Measurements from ENCODE around the gene PTGDS.

PTGDS gene

GRCh38 chr9:136945333-136946227, 31.7 kb upstream of the PTGDS start:
- ChIA-PET CTCF (interaction anchor here (0.6 to 5.7 kb wide), 13 partner anchors 9 to 281 kb away, joined by 3 to 119 read pairs (median 4); partner anchors contain the start of genes PAXX, RNF224 and TRAF2), POLR2A (interaction anchor here (1.6 kb wide), 1 partner anchor 89 kb away, joined by 3 read pairs; no protein-coding TSS in a partner anchor)
- no peak overlapping the region for H3K27ac ChIP-seq (ENCODE audit: extremely low read depth, low read depth, low read length)
- H3K4me3 ChIP-seq (ENCODE audit: low read depth, low read length) = no peak overlapping the region
- H3K36me3 ChIP-seq (ENCODE audit: control insufficient read depth in 2 of 2, insufficient read depth in 1 of 2, low read length in 2 of 2) = peaks cover 0 to 28% of the 10 kb centered on the region in 2 experiments; a peak in 1 of 3 replicates
- H3K9me3 ChIP-seq (ENCODE audit: control insufficient read depth, insufficient read depth, low read depth, low read length) = no peaks in the 10 kb centered on the region
- no peaks in the 10 kb centered on the region; the same call in 1 of the 2 replicates for H3K4me1 ChIP-seq (ENCODE audit: control insufficient read depth, insufficient read depth, low read length)
- TF ChIP-seq ZBTB17 (tag by site-specific recombination; IDR thresholded peaks at IDR 0.05) = no peak
- peak; percentile 64; the same call in 1 of the 2 replicates for TF ChIP-seq ZNF10 (tag by site-specific recombination; IDR thresholded peaks at IDR 0.05)
- TF ChIP-seq GLIS2 (tag by site-specific recombination; IDR thresholded peaks at IDR 0.05) = peak; percentile 66
- no peak for TF ChIP-seq REPIN1 (tag by site-specific recombination; IDR thresholded peaks at IDR 0.05; ENCODE audit: low read depth)
- no peak for TF ChIP-seq ZNF473 (tag by site-specific recombination; IDR thresholded peaks at IDR 0.05)
- no peak for TF ChIP-seq ZNF677 (tag by site-specific recombination; IDR thresholded peaks at IDR 0.05)
- 0 out of 2 replicates have a peak, but pooled peaks have one; percentile 3 for TF ChIP-seq HIC1 (tag by site-specific recombination; IDR thresholded peaks at IDR 0.05)
- TF ChIP-seq ZNF169 (tag by site-specific recombination; IDR thresholded peaks at IDR 0.05) = no peak
- TF ChIP-seq MYNN (tag by site-specific recombination; IDR thresholded peaks at IDR 0.05; ENCODE audit: borderline replicate concordance) = no peak
- TF ChIP-seq ZNF248 (tag by site-specific recombination; IDR thresholded peaks at IDR 0.05) = no peak
- peak; percentile 68 for TF ChIP-seq GLIS1 (tag by site-specific recombination; IDR thresholded peaks at IDR 0.05)

DNA sequence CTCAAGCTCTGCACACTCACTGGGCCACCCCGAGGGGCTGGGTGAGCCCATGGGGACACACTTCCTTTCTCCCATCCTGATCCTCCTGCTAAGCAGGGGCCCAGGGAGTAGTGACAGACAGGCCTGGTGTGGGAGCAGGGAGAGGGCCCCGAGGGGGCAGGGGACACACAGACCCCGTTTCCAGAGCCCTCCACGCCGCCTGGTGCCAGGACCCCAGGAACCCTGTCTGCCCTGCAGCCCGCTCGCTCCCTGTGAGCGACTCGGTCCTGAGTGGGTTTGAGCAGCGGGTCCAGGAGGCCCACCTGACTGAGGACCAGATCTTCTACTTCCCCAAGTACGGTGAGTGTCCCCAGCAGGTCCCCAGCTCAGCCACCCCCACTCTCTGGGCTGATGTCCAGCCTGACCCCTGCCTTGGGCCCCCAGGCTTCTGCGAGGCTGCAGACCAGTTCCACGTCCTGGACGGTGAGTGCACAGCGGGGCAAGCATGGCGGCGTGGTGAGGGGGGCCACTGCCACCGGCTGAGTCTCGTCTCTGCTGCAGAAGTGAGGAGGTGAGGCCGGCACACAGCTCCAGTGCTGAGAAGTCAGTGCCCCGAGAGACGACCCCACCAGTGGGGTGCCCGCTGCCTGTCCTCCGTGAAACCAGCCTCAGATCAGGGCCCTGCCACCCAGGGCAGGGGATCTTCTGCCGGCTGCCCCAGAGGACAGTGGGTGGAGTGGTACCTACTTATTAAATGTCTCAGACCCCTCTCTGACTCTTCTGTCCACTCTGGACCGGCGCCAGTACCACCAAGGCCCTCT, 30.9 kb upstream of the PTGDS start:
- Histone ChIP-seq H3K27ac (ENCODE audit: extremely low read depth, low read depth, low read length) (no peak overlapping the region), H3K36me3 (ENCODE audit: control insufficient read depth in 2 of 2, insufficient read depth in 1 of 2, low read length in 2 of 2) (peaks cover 0 to 20% of the 10 kb centered on the region in 2 experiments; a peak in 1 of 3 replicates), H3K4me3 (ENCODE audit: low read depth, low read length) (no peak overlapping the region), H3K9me3 (ENCODE audit: control insufficient read depth, insufficient read depth, low read depth, low read length) (no peaks in the 10 kb centered on the region), H3K4me1 (ENCODE audit: control insufficient read depth, insufficient read depth, low read length) (no peaks in the 10 kb centered on the region; the same call in 1 of the 2 replicates)
- ChIA-PET CTCF (interaction anchor here (1.0 to 5.7 kb wide), 11 partner anchors 16 to 281 kb away, joined by 3 to 119 read pairs (median 6); partner anchors contain the start of genes PAXX and RNF224), POLR2A (interaction anchor here (0.6 to 4.9 kb wide), 4 partner anchors 30 to 88 kb away, joined by 3 to 24 read pairs (median 6); partner anchors contain the start of genes PAXX and PTGDS)
- TF ChIP-seq ZBTB10 (tag by site-specific recombination; IDR thresholded peaks at IDR 0.05) (no peak), ZBTB17 (tag by site-specific recombination; IDR thresholded peaks at IDR 0.05) (no peak), ZXDB (tag by site-specific recombination; IDR thresholded peaks at IDR 0.05) (no peak), TSHZ1 (tag by site-specific recombination; IDR thresholded peaks at IDR 0.05; ENCODE audit: borderline replicate concordance) (no peak), ZNF529 (tag by site-specific recombination; IDR thresholded peaks at IDR 0.05; ENCODE audit: insufficient replicate concordance) (no peak), ZBTB8A (tag by site-specific recombination; IDR thresholded peaks at IDR 0.05) (no peak), FEZF1 (tag by site-specific recombination; IDR thresholded peaks at IDR 0.05) (no peak)
- TF ChIP-seq, protein P1, sequence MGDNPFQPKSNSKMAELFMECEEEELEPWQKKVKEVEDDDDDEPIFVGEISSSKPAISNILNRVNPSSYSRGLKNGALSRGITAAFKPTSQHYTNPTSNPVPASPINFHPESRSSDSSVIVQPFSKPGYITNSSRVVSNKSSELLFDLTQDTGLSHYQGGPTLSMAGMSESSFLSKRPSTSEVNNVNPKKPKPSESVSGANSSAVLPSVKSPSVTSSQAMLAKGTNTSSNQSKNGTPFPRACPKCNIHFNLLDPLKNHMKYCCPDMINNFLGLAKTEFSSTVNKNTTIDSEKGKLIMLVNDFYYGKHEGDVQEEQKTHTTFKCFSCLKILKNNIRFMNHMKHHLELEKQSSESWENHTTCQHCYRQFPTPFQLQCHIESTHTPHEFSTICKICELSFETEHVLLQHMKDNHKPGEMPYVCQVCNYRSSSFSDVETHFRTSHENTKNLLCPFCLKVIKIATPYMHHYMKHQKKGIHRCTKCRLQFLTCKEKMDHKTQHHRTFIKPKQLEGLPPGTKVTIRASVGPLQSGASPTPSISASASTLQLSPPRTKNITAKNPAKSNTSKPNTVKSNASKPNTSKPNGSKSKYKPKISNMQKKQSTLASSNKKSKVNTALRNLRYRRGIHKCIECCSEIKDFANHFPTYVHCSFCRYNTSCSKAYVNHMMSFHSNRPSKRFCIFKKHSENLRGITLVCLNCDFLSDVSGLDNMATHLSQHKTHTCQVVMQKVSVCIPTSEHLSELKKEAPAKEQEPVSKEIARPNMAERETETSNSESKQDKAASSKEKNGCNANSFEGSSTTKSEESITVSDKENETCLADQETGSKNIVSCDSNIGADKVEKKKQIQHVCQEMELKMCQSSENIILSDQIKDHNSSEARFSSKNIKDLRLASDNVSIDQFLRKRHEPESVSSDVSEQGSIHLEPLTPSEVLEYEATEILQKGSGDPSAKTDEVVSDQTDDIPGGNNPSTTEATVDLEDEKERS (tag by site-specific recombination; IDR thresholded peaks at IDR 0.05) = no peak

Measured in HEK293 (cell line).